Vagina (tissue), 2 donors: Measurements from ENCODE around the gene PSMD8.
"Not testable (repeated sequence)": the region's sequence is repeated elsewhere in the genome, so short reads cannot be mapped to it uniquely, and the experiment has no call there.

Experiments used
- CTCF ChIP-seq, 3 experiments: fragments of 450-650 bp in 2 of 3; fragments of 200-600 bp in 1 of 3; sonication (generic) in 1 of 3; IDR thresholded peaks; one replicate each; pipeline ENCODE4 v1.5.1; 2017 to 2019; ENCODE audit warnings: antibody characterized with exemption in 3 of 3, mild to moderate bottlenecking in 2 of 3, moderate library complexity in 2 of 3
- POLR2A ChIP-seq, 2 donors: fragments of 450-650 bp; IDR thresholded peaks; one replicate each; pipeline ENCODE4 v1.6.1; 2017; ENCODE audit warnings: antibody characterized with exemption in 2 of 2, mild to moderate bottlenecking in 2 of 2, moderate library complexity in 2 of 2
- POLR2AphosphoS5 ChIP-seq, 2 donors: sonication (generic); formaldehyde crosslinking; IDR thresholded peaks; one replicate each; pipeline ENCODE4 v1.9.0; 2017; ENCODE audit warnings: antibody characterized with exemption in 2 of 2, mild to moderate bottlenecking in 2 of 2, low read depth in 1 of 2; ENCODE audit not compliant: insufficient read depth in 1 of 2

GRCh38 chr19:38362946-38363688, 11.3 kb upstream of the PSMD8 start:
- not testable (repeated sequence) for TF ChIP-seq CTCF (IDR thresholded peaks at IDR 0.05); POLR2A (IDR thresholded peaks at IDR 0.05); POLR2AphosphoS5 (IDR thresholded peaks at IDR 0.05; ENCODE audit: insufficient read depth in 1 of 2, low read depth in 1 of 2)
